TTC549 (cell line): Measurements from ENCODE around the gene SRD5A2.

ENCODE experiments used
- FAIRE-seq: peaks from 2 replicates; lab custom pipeline; 2012; peaks lifted over from hg19 to GRCh38; lab: Jason Lieb, UNC

The SRD5A2 gene, protein sequence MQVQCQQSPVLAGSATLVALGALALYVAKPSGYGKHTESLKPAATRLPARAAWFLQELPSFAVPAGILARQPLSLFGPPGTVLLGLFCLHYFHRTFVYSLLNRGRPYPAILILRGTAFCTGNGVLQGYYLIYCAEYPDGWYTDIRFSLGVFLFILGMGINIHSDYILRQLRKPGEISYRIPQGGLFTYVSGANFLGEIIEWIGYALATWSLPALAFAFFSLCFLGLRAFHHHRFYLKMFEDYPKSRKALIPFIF

DNA sequence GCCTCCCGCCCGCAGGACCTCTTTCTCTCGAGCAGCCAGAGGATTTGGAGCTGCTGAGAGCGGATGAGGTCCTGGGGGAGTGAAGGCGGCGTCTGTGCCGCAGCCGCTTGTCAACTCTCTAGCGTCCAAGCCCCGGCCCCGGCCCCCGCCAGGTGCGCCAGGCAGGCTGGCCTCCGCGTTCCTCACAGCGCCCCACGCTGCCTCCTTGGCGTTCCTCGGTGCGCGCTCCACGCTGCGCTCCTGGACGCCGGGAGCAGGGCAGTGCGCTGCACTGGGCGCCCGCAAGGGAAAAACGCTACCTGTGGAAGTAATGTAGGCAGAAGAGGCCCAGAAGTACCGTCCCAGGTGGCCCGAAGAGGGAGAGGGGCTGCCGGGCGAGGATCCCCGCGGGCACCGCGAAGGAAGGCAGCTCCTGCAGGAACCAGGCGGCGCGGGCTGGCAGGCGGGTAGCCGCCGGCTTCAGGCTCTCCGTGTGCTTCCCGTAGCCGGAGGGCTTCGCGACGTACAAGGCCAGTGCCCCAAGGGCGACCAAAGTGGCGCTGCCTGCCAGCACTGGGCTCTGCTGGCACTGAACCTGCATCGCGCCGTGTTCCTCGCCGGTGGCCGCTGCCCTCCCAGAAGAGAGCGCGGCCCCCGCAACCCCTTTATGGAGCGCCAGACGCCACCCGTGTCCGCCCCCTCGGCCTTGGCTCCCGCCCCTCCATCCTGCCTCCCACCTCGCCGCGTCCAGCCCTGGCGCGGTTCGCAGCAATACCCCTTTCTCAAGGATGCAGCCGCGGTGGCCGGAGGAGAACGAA lies at the start of gene SRD5A2:
TSS of gene SRD5A2 (minus strand) at position 618 of the 797 bp plus-strand sequence. CDS start at position 580, 38 bp downstream.
- FAIRE-seq = no peak

DNA sequence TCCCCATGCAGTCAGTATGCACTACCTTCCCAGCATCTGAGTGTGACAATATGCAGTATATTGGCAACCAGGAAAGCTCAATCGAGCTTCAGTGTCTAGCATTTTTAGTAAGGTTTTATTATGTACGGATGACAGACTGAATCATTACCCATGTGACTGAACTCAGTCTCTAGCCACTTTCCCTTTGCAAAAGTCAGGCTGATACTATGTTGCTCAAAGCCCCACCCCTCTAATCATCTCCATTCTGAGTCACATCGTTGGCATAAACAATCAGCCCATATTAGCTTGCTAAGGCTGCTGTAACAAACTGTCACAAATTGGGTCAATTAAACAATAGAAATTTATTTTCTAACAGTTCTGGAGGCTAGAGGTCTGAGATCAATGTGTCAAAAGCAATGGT lies 25.8 kb upstream of the SRD5A2 start:
- FAIRE-seq = no peak

DNA sequence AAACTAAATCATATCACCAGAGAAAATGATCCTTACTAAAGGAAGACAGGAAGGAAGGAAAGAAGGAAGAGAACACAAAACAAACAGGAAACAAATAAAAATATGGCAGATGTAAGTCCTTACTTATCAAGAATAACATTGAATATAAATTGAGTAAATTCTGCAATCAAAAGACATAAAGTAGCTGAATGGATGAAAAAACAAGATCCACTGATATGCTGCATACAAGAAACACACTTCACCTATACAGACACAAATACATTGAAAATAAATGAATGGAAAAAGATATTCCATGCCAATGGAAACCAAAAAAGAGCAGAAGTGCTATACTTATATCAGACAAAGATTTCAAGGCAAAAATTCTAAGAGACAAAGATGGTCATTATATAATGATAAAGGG lies 18.0 kb upstream of the SRD5A2 start:
- FAIRE-seq = no peak

DNA sequence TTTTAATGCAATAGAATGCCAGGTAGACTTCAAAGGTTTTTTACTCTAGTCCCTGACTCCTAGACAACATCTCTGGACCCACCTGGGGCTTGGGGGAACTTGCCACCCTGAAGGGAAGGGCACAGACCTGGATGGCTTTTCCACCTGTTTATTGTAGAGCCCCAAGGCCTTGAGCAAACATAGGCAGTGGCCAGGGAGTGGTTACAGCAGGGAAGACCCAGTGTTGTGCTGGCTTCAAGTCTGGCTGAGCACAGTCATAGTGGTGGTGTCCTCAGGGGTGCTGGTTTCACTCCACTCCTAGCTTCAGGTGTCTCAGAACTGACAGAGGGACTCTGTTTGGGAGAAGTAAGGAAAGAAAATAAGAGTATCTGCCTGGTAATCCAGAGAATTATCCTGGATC lies 5.5 kb upstream of the SRD5A2 start:
- FAIRE-seq = no peak

DNA sequence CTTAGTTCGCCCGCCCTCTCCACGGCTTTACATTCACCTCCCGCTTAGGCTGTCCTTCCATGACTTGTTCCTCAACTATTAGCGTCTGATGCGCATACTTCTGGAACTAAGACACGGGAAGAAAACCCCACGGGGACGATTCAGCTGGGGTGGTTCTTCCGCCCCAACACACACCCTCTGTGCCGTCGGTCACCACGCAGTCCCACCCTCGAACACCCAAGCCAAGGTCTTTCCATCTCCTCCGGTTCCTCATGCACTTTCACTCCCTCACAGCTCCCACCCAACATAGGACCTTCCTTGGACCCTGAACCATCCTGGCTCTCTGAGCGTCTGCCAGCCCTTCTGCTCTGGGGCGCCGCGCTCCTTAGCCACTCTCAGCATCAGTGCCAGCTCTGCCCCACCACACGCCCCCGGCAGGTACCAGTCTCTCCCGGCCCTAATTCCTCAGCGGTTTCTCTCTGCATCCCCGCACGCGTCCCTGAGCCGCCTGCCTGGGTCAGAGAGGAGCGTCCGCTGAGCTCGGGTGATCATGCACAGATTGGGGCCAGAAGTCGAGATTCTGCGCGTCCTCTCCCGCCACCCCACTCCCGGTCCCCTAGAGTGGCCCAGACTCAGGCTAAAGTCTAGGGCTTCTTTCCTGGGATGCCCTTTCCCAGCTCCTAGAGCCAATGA lies 522 bp upstream of the SRD5A2 start:
- FAIRE-seq = no peak

DNA sequence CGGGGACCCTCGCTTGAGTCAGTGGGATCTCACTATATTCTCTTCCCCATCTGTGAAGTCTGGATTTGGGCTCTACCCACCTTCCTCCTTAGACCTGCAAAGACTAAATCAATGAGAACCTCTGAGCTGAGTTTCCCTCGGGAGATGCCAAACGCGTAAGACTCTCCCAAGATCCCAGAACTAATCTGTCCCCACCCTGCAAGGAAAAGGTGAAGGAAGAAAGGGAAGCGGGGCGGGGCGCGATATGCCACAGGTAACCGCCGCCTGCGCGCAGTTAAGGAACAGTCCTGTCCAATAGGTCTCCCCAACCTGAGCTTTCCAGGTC lies 780 bp downstream of the SRD5A2 start:
- FAIRE-seq = no peak

DNA sequence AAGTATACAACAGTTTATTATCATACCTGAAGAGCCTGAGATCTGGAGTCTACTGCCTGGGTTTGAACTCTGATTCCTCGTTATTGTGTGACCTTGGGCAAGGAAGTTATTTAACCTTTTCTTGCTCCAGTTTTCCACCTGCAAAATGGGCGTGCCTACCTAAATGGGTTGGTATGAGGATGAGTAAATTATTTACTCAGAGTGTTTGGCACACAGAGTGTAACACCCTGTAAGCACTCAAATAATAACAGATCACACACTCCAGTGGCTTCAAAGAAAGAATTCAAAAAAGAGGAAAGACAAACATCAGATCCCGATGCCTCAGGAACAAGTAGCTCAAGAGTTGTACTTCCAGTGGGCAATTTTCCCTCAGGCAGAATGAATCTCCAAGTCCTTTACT lies 2.4 kb downstream of the SRD5A2 start:
- FAIRE-seq = no peak

DNA sequence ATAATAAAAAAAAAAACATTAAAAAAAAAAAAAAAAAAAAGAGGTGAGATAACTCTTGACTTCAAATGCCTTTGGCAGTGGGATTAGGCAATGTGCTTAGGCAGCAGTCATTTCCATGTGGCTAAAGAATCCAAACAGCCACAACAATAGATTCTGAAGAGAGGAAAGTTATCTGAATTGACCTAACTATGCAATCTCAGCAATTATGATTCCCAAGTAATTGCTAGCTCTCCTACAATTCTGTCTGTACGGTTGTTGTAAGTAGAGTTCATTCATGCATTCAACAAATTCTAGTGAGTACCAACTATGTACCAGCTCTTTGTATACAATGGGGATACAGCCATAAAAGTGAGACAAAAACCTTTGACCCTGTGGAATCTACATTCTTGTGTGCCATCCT lies 3.6 kb downstream of the SRD5A2 start:
- no peak for FAIRE-seq

DNA sequence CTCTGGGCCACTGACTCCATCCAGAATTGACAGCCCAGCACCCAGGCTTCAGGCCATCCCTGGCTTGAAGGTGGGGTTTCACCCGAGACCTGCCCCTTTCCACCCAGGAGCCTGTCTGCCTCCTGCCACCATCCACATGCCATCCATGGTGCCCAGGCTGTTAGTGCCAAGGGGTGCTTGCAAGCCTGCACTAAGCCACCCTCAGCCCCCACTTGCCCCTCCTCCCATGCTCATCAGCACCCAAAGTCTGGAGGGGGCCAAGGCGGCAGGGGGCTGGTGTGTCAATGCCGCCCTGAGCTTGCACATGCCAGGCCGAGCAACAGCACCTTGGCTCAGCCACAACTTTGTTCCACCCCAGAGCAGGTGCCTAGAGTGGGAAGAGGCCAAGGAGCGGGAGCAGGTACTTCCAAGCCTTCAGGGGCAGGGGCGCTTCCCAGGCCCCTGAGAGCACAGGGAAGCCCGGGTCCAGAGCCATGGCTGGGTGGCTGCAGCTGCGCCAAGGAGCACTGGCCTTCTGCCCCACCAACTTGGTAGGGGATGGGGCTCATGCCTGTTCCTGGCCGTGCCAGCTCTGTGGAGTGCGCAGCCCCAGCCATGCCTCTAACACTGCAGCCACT lies 12.0 kb downstream of the SRD5A2 start:
- no peak for FAIRE-seq

DNA sequence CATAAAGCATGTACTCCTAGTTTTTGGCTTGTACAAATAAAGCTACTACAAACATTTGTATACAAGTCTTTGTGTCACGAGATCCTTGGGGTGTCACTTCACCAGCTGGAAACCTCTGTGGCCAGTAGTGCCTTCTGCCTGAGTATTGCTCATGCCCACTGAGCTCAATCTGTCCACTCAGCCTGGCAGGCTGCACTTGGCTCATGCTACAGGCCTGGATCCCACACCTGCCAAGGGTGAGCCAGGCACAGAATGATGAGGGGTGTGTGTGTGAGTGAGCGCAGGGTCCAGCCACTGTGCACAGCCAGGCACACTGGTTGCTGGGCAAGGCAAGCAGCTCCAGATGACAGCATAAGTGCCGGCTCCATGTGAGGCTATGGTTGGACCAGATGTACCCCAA lies 13.1 kb downstream of the SRD5A2 start:
- FAIRE-seq = no peak

DNA sequence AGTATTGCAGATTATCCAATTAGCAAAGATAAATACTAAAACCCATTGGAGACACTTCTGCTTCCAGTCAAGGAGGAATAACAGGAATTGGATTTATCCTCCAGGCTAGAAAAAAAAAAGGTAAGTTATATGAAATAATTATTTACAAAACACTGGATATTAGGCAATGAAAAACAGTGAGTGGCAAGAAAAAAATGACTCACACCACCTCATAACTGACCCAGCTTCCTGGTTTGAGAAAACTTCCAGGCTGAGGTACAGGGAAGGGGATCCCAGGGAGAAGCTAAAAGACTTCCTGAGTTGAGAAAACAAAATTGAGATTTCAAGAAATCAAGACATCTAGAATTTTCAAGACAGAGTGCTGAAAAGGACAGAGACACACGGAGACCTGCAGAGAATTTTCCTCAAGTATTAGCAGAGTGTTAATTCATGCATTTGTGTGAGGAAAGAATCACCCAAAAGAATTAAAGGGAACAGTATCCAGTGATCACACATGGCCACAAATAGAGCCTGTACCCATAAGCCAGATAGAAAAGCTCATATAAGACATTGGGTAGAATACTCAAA lies 17.4 kb downstream of the SRD5A2 start:
- FAIRE-seq = no peak

DNA sequence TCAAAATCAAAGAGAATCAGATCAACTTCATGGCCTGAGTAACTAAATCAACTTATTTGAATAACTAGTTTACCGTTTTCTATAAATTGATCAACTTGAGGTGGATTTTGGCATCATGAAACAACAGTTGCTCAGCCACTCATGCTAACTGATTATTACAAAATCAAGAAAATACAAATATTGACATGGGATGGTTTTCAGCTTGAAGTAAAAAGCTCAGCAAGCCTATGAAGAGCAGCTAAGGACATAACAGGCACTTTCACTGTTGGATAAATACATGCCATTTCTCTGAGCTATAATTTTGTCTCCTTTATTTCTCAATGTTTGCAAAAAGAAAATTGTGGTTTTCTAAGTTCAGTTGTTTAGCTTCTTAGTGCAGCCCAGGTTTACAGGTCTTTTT lies 18.9 kb downstream of the SRD5A2 start:
- FAIRE-seq = no peak

DNA sequence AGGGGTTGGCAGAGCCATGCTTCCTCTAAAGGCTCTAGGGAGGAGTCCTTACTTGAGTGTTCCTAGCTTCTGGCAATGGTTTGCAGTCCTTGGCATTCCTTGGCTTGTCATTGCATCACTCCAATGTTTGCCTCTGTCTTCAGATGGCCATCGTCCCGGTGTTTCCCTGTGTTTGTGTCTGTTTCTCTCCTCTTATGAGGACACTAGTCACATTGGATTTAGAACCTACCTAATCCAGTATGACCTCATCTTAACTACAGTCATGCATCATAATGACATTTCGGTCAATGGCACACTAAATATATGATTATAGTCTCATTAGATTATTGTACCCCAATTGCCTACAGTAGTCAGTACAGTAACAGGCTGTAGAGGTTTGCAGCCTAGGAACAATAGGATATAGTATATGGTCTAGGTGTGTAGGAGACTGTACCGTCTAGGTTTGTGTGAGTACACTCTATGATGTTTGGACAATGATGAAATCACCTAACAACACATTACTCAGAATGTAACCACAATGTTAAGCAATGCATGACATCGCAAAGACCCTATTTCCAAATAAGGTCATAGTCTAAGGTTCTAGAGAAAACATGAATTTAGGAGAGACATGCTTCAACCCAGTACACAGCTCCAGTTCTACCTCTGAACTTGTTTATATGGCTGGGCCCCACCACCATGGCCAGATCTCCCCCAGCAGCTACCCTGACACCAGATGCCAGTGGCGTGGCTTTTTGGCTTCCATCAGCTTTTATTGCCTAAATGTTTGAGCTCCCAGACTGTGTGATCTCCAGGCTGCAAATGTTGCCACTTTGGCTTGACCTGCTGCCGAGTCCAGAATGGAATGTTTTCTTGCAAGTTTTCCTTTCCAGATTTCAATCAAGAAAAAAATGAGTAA lies 22.1 kb downstream of the SRD5A2 start:
- no peak for FAIRE-seq

DNA sequence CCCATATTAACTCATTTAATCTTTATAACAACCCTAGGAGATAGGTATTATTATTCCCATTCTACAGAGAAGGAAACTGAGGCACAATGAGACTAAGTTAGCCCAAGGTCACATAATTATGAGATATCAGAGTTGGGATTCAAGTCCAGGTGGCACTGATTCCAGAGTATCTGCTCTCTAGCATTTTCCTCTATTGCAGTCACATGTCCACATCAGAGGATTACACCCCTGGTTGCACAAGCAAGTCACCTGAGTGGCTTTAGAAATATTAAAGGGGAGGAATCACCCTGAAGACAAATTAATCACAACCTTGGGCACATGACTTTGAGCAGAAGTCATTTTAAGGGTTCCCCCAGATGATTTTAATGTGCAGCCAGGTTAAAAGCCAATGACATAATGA lies 23.8 kb downstream of the SRD5A2 start:
- no peak for FAIRE-seq

DNA sequence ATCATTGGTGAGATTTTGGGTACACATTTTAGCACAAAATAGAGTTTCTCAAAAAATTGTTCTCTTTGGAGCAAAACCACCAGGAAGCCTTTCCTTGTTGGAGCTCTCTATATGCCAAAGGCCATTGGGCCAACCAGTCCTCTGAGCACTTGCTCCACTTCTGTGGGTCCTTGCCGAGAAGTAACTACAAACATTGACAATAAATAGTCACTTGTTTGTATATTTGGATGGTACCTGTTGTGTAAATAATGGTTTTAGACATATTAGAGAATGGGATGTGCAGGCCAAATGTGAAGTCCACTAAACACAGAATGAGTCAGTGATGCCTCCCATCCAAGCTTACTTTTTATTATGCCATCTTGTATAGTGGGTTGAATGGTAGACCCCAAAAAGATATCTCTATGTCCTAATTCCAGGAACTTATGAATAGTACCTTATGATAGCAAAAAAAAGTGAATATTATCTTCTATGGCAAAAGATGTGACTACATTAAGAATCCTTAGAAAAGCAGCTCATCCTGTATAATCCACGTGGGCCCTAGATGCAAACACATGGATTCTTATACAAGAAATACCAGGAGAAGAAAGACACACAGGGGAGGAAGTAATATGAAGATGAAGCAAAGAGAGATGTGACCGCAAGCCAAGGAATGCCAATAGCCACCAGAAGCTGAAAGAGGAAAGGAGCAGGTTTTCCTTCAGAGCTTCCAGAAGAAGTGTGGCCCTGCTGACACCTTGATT lies 24.6 kb downstream of the SRD5A2 start:
- no peak for FAIRE-seq

DNA sequence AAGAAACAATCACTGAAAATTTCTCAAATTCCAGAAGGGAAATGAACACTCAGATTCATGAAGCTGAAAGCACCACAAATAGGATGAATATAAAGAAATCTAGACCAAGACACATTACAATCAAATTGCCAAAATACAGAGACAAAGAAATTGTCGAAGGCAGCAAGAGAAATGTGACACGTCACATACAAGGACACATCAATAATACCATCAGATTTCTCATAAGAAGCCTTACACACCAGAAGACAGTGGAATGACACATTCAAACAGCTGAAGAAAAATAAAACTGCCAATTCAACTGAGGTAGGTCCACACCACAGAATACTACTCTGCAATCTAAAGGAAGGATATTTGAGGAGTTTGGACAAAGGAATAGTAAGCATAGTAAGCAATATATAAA lies 27.4 kb downstream of the SRD5A2 start:
- no peak for FAIRE-seq

DNA sequence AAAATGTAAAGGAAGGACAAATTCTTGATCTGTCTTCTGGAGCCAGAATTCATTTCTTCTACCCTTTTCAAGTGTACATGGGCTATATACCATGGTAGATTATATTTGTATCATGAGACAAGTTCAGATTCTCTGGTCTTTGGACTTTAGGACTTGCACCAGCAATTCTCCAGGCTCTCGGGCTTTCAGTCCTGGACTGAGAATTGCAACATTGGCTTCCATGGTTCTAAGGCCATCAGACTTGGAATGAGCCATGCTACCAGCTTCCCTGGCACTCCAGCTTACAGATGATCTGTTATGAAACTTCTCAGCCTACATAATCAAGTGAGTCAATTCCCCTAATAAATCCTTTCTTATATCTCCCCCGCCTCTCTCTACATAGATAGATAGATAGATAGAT lies 33.3 kb downstream of the SRD5A2 start:
- no peak for FAIRE-seq

DNA sequence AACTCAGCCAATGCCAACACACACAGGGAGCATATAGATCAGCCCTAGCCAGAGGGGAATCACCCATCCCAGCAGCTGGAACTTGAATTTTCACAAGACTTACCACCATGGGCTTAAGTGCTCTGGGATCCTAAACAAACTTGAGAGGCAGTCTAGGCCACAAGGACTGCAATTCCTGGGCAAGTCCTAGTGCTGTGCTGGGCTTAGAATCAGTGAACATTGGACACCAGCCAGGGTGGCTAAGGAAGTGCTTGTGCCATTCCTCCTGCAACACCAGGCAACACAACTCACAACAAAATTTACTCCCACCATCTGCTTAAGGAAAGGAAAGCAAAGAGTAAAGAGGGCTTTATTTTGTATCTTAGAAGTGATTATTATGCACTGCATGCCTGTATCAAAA lies 38.9 kb downstream of the SRD5A2 start:
- no peak for FAIRE-seq

DNA sequence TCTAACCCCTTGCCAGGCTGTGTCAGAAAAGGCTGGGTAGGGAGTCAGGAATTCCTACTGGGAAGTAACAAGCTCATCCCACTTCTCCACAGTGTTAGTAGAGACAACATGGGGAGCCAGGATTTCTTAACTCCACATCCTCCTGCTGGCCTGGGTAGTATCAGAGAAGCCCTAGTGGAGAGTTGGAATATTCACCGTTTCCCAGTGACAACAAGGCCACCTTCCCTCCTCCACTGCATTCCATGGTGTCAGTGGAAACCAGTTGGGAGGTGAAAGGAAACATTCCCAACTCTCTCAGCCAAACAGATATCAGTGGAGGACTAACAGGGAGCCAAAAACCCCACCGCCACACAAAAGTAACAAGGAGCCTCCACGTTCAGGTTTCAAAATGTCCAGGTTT lies 41.2 kb downstream of the SRD5A2 start:
- no peak for FAIRE-seq

DNA sequence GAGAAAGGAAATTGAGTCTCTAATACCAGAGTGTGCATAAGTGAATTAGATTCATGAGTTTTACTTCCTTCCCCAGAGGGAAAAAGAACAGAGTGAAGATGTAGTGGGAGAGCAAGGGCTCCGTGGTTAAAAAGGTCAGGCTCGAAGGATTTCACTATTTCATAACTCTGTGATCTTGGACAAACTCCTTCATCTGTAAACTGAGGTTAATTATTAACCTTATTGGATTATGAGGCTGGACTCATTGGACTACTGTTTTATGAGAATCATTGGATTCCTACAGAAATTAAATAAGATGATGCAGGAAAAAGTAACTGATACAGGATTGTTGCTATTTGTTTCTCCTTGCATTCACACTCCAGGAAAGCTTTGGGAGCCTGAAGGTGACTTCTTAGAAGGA lies 45.0 kb downstream of the SRD5A2 start:
- FAIRE-seq = no peak

DNA sequence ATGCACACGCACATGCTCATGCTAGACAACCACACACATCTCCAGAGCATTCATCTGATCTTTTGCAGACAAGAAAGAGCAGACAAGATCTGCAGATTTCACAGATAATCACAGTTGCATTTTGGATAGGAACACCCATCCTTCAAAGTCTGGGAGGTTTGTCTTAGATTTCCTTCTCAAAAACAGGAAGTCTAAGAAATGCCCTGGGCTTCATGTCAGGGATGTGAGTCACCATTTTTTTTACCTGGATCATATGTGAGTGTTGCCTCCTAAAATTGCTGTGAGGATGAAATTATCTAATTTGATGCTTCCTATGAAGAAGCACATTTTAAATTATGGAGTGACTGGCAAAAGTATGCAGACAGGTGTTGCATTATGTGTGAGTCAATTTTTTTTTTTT lies 46.1 kb downstream of the SRD5A2 start:
- FAIRE-seq = no peak
